ENCODE data around the gene TBATA. TPM values are rescaled to one million over a fixed set of nuclear protein-coding genes. Genes with fewer than 3 reads are reported as not detected.

The TBATA gene
- total RNA-seq, 1 donor from 2014 or later: not detected

DNA sequence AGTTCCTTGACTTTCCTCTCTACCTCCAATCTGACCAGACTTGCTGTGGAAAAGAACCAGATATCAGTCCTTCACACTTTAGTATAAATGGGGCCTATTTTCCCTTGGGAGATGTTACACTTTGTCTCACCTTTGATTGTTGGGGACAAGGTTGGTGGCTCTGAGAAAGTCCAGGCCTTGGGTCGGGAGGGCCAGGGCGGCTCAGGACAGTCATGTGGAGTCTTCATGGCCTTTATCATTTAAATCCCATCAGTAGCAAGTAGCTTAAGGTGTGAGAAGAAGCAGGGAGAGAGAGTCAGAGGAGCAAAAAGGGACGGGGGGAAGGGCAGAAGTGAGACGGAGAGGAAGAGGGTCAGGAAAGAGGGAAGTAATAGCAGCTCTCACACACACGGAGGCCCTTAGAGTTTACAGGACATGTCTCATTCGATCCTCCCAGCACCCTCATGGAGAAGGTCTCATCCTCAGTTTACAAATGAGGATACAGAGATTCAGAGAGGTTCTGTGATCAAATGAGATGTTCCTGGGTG, 40.5 kb downstream of the TBATA start:
- no peak for DNase-seq (ENCODE audit: low spot score, unreplicated experiment)
- Mint-ChIP-seq H3K4me3 (ENCODE audit: low read depth) (no peak overlapping the region), H3K4me1 (ENCODE audit: low read depth) (no peaks in the 10 kb centered on the region), H3K27me3 (peaks cover 9% of the 10 kb centered on the region), H3K36me3 (ENCODE audit: insufficient read depth) (no peaks in the 10 kb centered on the region), H3K9me3 (ENCODE audit: low read depth) (no peaks in the 10 kb centered on the region), H3K27ac (no peak overlapping the region)
- no peak for TF ChIP-seq CTCF (IDR thresholded peaks at IDR 0.05; ENCODE audit: unreplicated experiment)

- Mint-ChIP-seq H3K9me3 (ENCODE audit: low read depth) (no peaks in the 10 kb centered on the region), H3K36me3 (ENCODE audit: insufficient read depth) (no peaks in the 10 kb centered on the region), H3K4me3 (ENCODE audit: low read depth) (no peak overlapping the region), H3K4me1 (ENCODE audit: low read depth) (no peaks in the 10 kb centered on the region), H3K27me3 (peaks cover 12% of the 10 kb centered on the region), H3K27ac (no peak overlapping the region)
- TF ChIP-seq CTCF (IDR thresholded peaks at IDR 0.05; ENCODE audit: unreplicated experiment): no peak
- no peak for DNase-seq (ENCODE audit: low spot score, unreplicated experiment)
Observed at GRCh38 chr10:70743879-70744278, 41.3 kb downstream of the TBATA start.

DNA sequence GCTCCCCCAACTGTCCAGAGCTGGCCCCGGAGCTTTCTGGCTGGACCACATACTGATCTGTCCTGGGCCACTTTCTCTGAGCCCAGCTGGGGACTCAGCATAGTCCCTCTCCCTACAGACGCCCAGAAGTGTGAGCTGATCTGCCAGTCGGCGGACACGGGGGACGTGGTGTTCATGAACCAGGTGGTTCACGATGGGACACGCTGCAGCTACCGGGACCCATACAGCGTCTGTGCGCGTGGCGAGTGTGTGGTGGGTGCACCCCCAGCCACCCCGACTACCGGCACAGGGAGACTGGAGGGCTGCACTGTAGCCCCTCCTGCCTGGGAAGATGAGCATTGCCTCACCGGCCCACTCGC, 41.8 kb downstream of the TBATA start:
- DNase-seq (ENCODE audit: low spot score, unreplicated experiment): no peak
- H3K27me3 Mint-ChIP-seq: peaks cover 12% of the 10 kb centered on the region
- no peaks in the 10 kb centered on the region for H3K36me3 Mint-ChIP-seq (ENCODE audit: insufficient read depth)
- no peaks in the 10 kb centered on the region for H3K4me1 Mint-ChIP-seq (ENCODE audit: low read depth)
- H3K4me3 Mint-ChIP-seq (ENCODE audit: low read depth): no peak overlapping the region
- no peaks in the 10 kb centered on the region for H3K9me3 Mint-ChIP-seq (ENCODE audit: low read depth)
- H3K27ac Mint-ChIP-seq: no peak overlapping the region
- TF ChIP-seq CTCF (IDR thresholded peaks at IDR 0.05; ENCODE audit: unreplicated experiment): no peak

- H3K27ac Mint-ChIP-seq: no peak overlapping the region
- no peak for TF ChIP-seq CTCF (IDR thresholded peaks at IDR 0.05; ENCODE audit: unreplicated experiment)
- no peaks in the 10 kb centered on the region for H3K9me3 Mint-ChIP-seq (ENCODE audit: low read depth)
- H3K4me1 Mint-ChIP-seq (ENCODE audit: low read depth): no peaks in the 10 kb centered on the region
- DNase-seq (ENCODE audit: low spot score, unreplicated experiment): no peak
- H3K36me3 Mint-ChIP-seq (ENCODE audit: insufficient read depth): no peaks in the 10 kb centered on the region
- no peak overlapping the region for H3K4me3 Mint-ChIP-seq (ENCODE audit: low read depth)
- H3K27me3 Mint-ChIP-seq: peaks cover 9% of the 10 kb centered on the region
Observed at GRCh38 chr10:70742537-70743429, 42.4 kb downstream of the TBATA start.

DNA sequence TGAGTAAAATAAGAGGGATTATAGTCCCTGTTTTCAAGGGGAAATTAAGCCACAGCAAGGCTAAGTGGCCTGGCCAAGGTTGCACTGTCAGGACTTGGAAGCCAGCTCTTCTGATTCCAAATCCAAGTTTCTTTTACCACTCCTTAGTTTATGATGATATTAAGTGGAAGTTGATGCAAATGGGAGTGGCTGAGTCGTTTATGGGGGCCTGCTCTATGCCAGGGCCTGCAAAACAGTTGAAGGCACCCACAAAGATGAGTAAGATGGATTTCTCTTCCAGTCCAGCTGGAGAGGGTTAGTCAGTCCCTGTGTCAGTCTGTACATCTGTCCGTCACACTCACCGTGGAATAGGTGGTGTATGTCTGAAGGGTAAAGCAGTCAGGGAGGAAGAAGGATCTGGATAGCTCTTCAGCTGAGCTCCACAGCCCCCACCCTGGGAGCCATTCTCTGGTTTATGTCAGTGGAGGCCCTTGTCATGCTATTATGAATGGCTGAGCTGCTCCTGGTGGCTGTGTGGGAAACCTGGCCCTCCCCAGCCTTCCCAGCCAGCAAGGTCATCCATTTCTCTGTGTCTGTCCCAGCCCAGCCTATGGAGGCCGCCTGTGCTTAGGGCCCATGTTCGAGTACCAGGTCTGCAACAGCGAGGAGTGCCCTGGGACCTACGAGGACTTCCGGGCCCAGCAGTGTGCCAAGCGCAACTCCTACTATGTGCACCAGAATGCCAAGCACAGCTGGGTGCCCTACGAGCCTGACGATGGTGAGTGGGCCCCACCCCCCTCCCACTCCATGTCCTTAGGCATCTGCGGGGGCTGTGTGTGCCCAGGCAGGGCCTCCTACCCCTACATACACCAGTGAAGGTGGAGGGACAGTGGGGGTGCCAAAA, 44.5 kb downstream of the TBATA start:
- H3K9me3 Mint-ChIP-seq (ENCODE audit: low read depth): no peaks in the 10 kb centered on the region
- no peak for TF ChIP-seq CTCF (IDR thresholded peaks at IDR 0.05; ENCODE audit: unreplicated experiment)
- H3K27me3 Mint-ChIP-seq: peaks cover 3% of the 10 kb centered on the region
- no peak overlapping the region for H3K27ac Mint-ChIP-seq
- no peaks in the 10 kb centered on the region for H3K36me3 Mint-ChIP-seq (ENCODE audit: insufficient read depth)
- no peak overlapping the region for H3K4me3 Mint-ChIP-seq (ENCODE audit: low read depth)
- no peaks in the 10 kb centered on the region for H3K4me1 Mint-ChIP-seq (ENCODE audit: low read depth)
- no peak for DNase-seq (ENCODE audit: low spot score, unreplicated experiment)
